ENCODE data around the gene ACTRT2. TPM values are rescaled to one million over a fixed set of nuclear protein-coding genes. Genes with fewer than 3 reads are reported as not detected.

Gene ACTRT2
- total and polyA plus RNA-seq, 11 donors, result not detected

- intact Hi-C loops (cut with DNase I), result no loop called here
- no peak overlapping the region for H3K4me3 ChIP-seq
- TF ChIP-seq, protein P1, sequence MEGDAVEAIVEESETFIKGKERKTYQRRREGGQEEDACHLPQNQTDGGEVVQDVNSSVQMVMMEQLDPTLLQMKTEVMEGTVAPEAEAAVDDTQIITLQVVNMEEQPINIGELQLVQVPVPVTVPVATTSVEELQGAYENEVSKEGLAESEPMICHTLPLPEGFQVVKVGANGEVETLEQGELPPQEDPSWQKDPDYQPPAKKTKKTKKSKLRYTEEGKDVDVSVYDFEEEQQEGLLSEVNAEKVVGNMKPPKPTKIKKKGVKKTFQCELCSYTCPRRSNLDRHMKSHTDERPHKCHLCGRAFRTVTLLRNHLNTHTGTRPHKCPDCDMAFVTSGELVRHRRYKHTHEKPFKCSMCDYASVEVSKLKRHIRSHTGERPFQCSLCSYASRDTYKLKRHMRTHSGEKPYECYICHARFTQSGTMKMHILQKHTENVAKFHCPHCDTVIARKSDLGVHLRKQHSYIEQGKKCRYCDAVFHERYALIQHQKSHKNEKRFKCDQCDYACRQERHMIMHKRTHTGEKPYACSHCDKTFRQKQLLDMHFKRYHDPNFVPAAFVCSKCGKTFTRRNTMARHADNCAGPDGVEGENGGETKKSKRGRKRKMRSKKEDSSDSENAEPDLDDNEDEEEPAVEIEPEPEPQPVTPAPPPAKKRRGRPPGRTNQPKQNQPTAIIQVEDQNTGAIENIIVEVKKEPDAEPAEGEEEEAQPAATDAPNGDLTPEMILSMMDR (IDR thresholded peaks at IDR 0.05), result no peak
- no peak for TF ChIP-seq POLR2A (IDR thresholded peaks at IDR 0.05)
- 78 to 85% (median 82%) methylated on average over 11 to 20 of the region's 20 CpGs for WGBS, 4 donors
- peaks cover 0 to 29% (median 2%) of the 10 kb centered on the region in 12 donors for H3K9me3 ChIP-seq
- DNase-seq (peak in 2 of 5 donors; percentile 8 to 11), ATAC-seq (no peak)
- H3K27ac ChIP-seq, result no peak overlapping the region
- H3K36me3 ChIP-seq, result no peaks in the 10 kb centered on the region
- H3K27me3 ChIP-seq, result peaks cover 0 to 20% (median 3%) of the 10 kb centered on the region in 9 donors
- no peaks in the 10 kb centered on the region for H3K4me1 ChIP-seq
Measured at GRCh38 chr1:3004285-3005205, 16.7 kb upstream of the ACTRT2 start.

- ATAC-seq (no peak), DNase-seq (peak in 1 of 5 donors; percentile 1)
- intact Hi-C loops (cut with DNase I), result no loop called here
- TF ChIP-seq, protein P1 (IDR thresholded peaks at IDR 0.05), result no peak
- no peak for TF ChIP-seq POLR2A (IDR thresholded peaks at IDR 0.05)
- 64 to 68% (median 65%) methylated on average over 8 of the region's 8 CpGs for WGBS, 4 donors
- Histone ChIP-seq H3K9me3 (peaks cover 0 to 29% (median 2%) of the 10 kb centered on the region in 12 donors), H3K27me3 (peaks cover 0 to 15% (median 3%) of the 10 kb centered on the region in 9 donors), H3K27ac (no peak overlapping the region), H3K4me3 (no peak overlapping the region), H3K36me3 (no peaks in the 10 kb centered on the region), H3K4me1 (no peaks in the 10 kb centered on the region)
Measured at GRCh38 chr1:3005771-3006170, 15.5 kb upstream of the ACTRT2 start.

- Histone ChIP-seq H3K4me1 (peaks cover 0 to 4% (median 0%) of the 10 kb centered on the region in 12 donors), H3K9me3 (peaks cover 0 to 29% (median 2%) of the 10 kb centered on the region in 12 donors), H3K27me3 (peaks cover 0 to 24% (median 4%) of the 10 kb centered on the region in 9 donors), H3K27ac (no peak overlapping the region), H3K4me3 (no peak overlapping the region), H3K36me3 (no peaks in the 10 kb centered on the region)
- ATAC-seq (no peak), DNase-seq (no peak)
- TF ChIP-seq, protein P1 (IDR thresholded peaks at IDR 0.05), result no peak
- no peak for TF ChIP-seq POLR2A (IDR thresholded peaks at IDR 0.05)
- intact Hi-C loops (cut with DNase I), result no loop called here
- 65 to 84% (median 73%) methylated on average over 4 of the region's 4 CpGs for WGBS, 4 donors
Measured at GRCh38 chr1:3007298-3008147, 13.7 kb upstream of the ACTRT2 start.

- no peak for ATAC-seq
- Histone ChIP-seq H3K27me3 (peaks cover 0 to 28% (median 5%) of the 10 kb centered on the region in 9 donors), H3K9me3 (peaks cover 0 to 29% (median 2%) of the 10 kb centered on the region in 12 donors), H3K4me3 (no peak overlapping the region), H3K4me1 (peaks cover 0 to 7% (median 0%) of the 10 kb centered on the region in 12 donors), H3K36me3 (no peaks in the 10 kb centered on the region), H3K27ac (no peak overlapping the region)
- no peak for TF ChIP-seq POLR2A (IDR thresholded peaks at IDR 0.05)
- TF ChIP-seq, protein P1 (IDR thresholded peaks at IDR 0.05), result no peak
- intact Hi-C loops (cut with DNase I), result no loop called here
- 88 to 92% (median 91%) methylated on average over 5 to 6 of the region's 6 CpGs for WGBS, 4 donors
- DNase-seq, result no peak
Measured at GRCh38 chr1:3009021-3009420, 12.2 kb upstream of the ACTRT2 start.
